Neutrophil (primary cell): ENCODE results near the gene CTBP1.

ENCODE experiments used
- H3K27ac ChIP-seq: fragments of 200-600 bp; sonication (generic); 2 replicates; pipeline ENCODE4 v1.5.1; 2016; ENCODE audit warnings: mild to moderate bottlenecking, moderate library complexity
- H3K27me3 ChIP-seq: fragments of 200-600 bp; sonication (generic); 2 replicates; pipeline ENCODE4 v1.6.0; 2016; ENCODE audit warnings: mild to moderate bottlenecking
- H3K36me3 ChIP-seq: fragments of 200-600 bp; sonication (generic); 2 replicates; pipeline ENCODE4 v1.5.1; 2017
- H3K4me1 ChIP-seq, 2 experiments: fragments of 200-600 bp in 1 of 2; sonication (generic) in 1 of 2; 1 replicate in 1 of 2; 2 replicates in 1 of 2; pipeline versions ENCODE4 v1.5.1 to v1.6.1; 2013 to 2016; ENCODE audit warnings: low read depth in 1 of 2, low read length in 1 of 2, mild to moderate bottlenecking in 1 of 2, moderate library complexity in 1 of 2; ENCODE audit not compliant: control insufficient read depth in 1 of 2, insufficient read depth in 1 of 2
- H3K4me3 ChIP-seq, 2 experiments: fragments of 200-600 bp in 1 of 2; sonication (generic) in 1 of 2; 1 replicate in 1 of 2; 2 replicates in 1 of 2; pipeline ENCODE4 v1.5.1; 2013 to 2016; ENCODE audit warnings: low read depth in 1 of 2, low read length in 1 of 2, mild to moderate bottlenecking in 1 of 2, moderate library complexity in 1 of 2
- H3K9me3 ChIP-seq: fragments of 200-600 bp; sonication (generic); 2 replicates; pipeline ENCODE4 v1.5.1; 2016
- TF ChIP-seq, protein P1 (sequence below): fragments of 200-600 bp; sonication (generic); IDR thresholded peaks from 2 replicates; pipeline ENCODE4 v1.5.1; 2016; ENCODE audit warnings: antibody characterized with exemption

The CTBP1 gene

DNA sequence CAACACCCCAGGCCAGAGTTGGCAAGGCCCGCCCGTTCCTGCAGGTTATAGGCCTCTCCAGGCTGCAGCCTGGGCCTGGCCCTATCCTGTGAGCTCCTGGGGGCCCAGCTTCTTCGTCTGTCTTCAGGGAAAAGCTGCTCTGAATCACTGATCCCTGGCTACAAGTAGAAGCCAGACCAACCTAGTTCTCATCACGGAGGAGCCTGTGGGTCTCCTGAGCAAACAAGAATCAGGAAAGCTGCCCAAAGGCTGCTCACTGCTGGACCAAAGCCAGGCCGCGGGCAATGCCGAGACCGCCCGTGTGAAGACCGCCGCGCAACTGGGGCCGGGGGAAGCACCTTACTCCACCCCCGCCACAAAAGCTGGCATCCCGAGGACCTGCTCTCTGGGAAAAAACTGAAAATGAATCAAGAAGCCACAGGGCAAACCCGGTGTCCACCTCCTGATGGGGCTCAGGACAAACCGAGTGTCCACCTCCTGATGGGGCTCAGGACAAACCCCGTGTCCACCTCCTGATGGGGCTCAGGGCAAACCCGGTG lies 12.8 kb downstream of the CTBP1 start:
- Histone ChIP-seq H3K9me3 (no peaks in the 10 kb centered on the region), H3K4me1 (no peaks in the 10 kb centered on the region), H3K27me3 (no peaks in the 10 kb centered on the region), H3K27ac (no peak overlapping the region), H3K4me3 (no peak overlapping the region), H3K36me3 (peaks cover 92% of the 10 kb centered on the region)
- TF ChIP-seq, protein P1, sequence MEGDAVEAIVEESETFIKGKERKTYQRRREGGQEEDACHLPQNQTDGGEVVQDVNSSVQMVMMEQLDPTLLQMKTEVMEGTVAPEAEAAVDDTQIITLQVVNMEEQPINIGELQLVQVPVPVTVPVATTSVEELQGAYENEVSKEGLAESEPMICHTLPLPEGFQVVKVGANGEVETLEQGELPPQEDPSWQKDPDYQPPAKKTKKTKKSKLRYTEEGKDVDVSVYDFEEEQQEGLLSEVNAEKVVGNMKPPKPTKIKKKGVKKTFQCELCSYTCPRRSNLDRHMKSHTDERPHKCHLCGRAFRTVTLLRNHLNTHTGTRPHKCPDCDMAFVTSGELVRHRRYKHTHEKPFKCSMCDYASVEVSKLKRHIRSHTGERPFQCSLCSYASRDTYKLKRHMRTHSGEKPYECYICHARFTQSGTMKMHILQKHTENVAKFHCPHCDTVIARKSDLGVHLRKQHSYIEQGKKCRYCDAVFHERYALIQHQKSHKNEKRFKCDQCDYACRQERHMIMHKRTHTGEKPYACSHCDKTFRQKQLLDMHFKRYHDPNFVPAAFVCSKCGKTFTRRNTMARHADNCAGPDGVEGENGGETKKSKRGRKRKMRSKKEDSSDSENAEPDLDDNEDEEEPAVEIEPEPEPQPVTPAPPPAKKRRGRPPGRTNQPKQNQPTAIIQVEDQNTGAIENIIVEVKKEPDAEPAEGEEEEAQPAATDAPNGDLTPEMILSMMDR = no peak

DNA sequence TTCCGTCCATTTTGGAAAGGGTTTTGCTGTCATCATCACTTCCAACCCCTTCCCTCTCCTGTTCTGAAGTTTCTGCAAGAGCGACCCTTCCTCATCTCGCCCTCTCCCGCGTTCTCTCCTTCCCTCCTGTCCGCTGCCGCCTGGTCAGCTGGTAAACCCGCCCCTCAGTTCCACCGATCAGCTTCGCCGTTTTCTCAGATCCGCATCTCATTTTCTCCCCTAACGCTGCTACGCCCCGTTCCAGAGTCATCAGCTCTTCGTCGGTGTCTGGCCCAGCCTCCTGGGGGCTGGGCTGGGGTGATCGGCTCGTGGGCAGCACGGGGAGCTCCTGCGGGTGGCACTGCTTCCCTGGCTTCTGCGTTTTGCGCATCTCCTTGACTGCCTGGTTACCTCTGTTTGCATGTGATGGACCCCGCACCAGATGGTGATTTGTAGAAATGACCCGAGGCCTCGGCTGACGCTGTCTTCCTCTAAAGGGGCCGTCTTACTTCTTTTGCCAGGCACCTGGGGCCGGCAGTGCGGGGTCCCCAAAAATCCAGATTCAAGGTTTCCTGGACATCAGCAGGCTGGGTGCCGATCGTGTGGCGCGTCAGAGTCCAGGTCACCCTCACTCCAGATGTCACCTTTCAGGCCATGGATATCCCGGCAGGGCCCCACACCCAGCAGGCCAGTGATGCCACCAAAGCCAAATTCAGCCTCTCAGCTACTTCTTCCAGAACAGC lies 13.4 kb downstream of the CTBP1 start:
- TF ChIP-seq, protein P1 = no peak
- Histone ChIP-seq H3K9me3 (no peaks in the 10 kb centered on the region), H3K27ac (no peak overlapping the region), H3K36me3 (peaks cover 92% of the 10 kb centered on the region), H3K27me3 (no peaks in the 10 kb centered on the region), H3K4me3 (no peak overlapping the region), H3K4me1 (no peaks in the 10 kb centered on the region)

DNA sequence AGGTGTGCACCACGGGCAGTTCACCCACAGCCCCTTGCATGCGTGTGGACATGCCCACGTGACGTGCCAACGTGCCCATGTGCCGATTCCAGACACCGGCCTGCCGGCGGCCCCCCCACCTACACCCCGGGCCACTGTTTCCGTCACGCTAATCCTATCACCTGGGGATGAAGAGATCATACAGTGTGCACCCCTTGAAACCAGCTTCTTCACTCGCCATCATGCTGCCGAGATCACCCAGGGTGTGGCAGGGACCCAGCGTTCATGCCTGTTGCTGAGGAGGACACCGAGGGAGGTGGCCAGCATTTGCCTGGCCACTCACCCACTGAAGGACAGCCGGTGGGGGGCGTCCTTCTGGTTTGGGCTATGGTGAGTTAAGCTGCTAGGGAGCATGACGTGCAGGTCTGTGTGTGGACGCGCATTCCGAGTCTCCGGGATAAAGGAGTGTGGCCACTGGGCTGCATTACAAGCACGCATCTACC lies 14.1 kb downstream of the CTBP1 start:
- no peak overlapping the region for H3K27ac ChIP-seq
- TF ChIP-seq, protein P1 = no peak
- peaks cover 94% of the 10 kb centered on the region for H3K36me3 ChIP-seq
- no peaks in the 10 kb centered on the region for H3K4me1 ChIP-seq
- H3K27me3 ChIP-seq = no peaks in the 10 kb centered on the region
- H3K9me3 ChIP-seq = no peaks in the 10 kb centered on the region
- H3K4me3 ChIP-seq = no peak overlapping the region

- peaks cover 94% of the 10 kb centered on the region for H3K36me3 ChIP-seq
- TF ChIP-seq, protein P1 = no peak
- no peaks in the 10 kb centered on the region for H3K9me3 ChIP-seq
- H3K27ac ChIP-seq = no peak overlapping the region
- H3K4me1 ChIP-seq = no peaks in the 10 kb centered on the region
- H3K4me3 ChIP-seq = no peak overlapping the region
- H3K27me3 ChIP-seq = no peaks in the 10 kb centered on the region
Measured at GRCh38 chr4:1234309-1234695, 14.6 kb downstream of the CTBP1 start.

DNA sequence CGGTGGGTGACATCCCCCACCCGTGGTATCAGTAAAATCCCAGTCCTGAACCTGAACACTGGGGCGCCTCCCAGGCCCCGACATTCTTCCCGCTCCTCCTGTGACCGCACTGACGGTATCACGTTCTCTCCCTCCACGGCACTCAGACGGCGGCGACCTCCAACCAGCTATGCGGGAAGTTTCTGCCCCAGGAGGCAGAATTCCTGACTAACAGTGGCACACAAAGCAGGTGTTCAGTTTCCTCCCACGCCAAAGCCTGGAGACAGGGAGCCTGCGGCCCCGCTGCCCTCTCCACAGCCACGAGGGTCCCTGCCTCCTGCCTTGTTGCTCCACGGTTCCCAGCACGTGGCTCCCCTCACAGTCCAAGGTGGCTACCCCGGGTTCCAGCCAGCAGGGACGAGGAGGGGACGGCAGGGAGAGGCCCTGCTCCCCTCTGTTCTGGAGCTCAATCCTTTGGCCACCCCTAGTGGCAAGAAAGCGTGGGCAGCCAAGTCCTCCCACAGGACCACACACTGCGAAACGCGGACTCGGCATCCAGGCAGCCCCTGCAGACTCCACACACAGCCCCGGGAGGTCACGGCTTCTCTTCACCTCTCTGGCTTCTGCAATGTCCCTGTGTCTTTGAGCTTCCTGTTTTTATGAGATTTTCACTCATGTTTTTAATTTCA lies 15.2 kb downstream of the CTBP1 start:
- TF ChIP-seq, protein P1 = no peak
- H3K36me3 ChIP-seq = peaks cover 96% of the 10 kb centered on the region

More for the DNA sequence above, 15.2 kb downstream of the CTBP1 start:
- no peaks in the 10 kb centered on the region for H3K9me3 ChIP-seq
- H3K4me3 ChIP-seq = no peak overlapping the region
- no peaks in the 10 kb centered on the region for H3K4me1 ChIP-seq
- H3K27me3 ChIP-seq = no peaks in the 10 kb centered on the region
- no peak overlapping the region for H3K27ac ChIP-seq
